GM19239 (cell line): Measurements from ENCODE around the gene COL4A6.

ENCODE experiments used
- DNase-seq: peaks from one replicate; pipeline ENCODE4 v3.0.0; 2011; ENCODE audit warnings: low spot score; ENCODE audit not compliant: insufficient read length
- FAIRE-seq: peaks from 2 replicates; lab custom pipeline; 2011; peaks lifted over from hg19 to GRCh38; lab: Jason Lieb, UNC

The COL4A6 gene

GRCh38 chrX:108292053-108292452 lies 146.2 kb downstream of the COL4A6 start:
- FAIRE-seq (no peak), DNase-seq (no peak)

- DNase-seq (no peak), FAIRE-seq (no peak)
Observed at GRCh38 chrX:108285918-108286317, 152.3 kb downstream of the COL4A6 start.

- peak; percentile 77 for FAIRE-seq
- no peak for DNase-seq
Observed at GRCh38 chrX:108285356-108285755, 152.9 kb downstream of the COL4A6 start.

GRCh38 chrX:108275732-108276131 lies 162.5 kb downstream of the COL4A6 start:
- DNase-seq: no peak
- FAIRE-seq: peak; percentile 73

GRCh38 chrX:108271397-108271787 lies 166.8 kb downstream of the COL4A6 start:
- peak; percentile 77 for FAIRE-seq
- no peak for DNase-seq

- peak; percentile 57 for FAIRE-seq
- DNase-seq: no peak
Observed at GRCh38 chrX:108270739-108271396, 167.4 kb downstream of the COL4A6 start.

GRCh38 chrX:108270280-108270679 lies 167.9 kb downstream of the COL4A6 start:
- DNase-seq: no peak

GRCh38 chrX:108268434-108269080 lies 169.7 kb downstream of the COL4A6 start:
- FAIRE-seq: peak; percentile 71

More at GRCh38 chrX:108270280-108270679, 167.9 kb downstream of the COL4A6 start:
- FAIRE-seq: no peak

GRCh38 chrX:108267557-108267956 lies 170.7 kb downstream of the COL4A6 start:
- DNase-seq (no peak), FAIRE-seq (no peak)

More at GRCh38 chrX:108268434-108269080, 169.7 kb downstream of the COL4A6 start:
- DNase-seq: no peak

- DNase-seq (no peak), FAIRE-seq (no peak)
Observed at GRCh38 chrX:108264376-108264775, 173.8 kb downstream of the COL4A6 start.

GRCh38 chrX:108261549-108262203 lies 176.5 kb downstream of the COL4A6 start:
- DNase-seq (no peak), FAIRE-seq (no peak)

GRCh38 chrX:108257556-108257955 lies 180.7 kb downstream of the COL4A6 start:
- FAIRE-seq (no peak), DNase-seq (no peak)

- no peak for FAIRE-seq
- DNase-seq: no peak
Observed at GRCh38 chrX:108254636-108255035, 183.6 kb downstream of the COL4A6 start.

- FAIRE-seq: no peak
- no peak for DNase-seq
Observed at GRCh38 chrX:108250654-108251579, 187.3 kb downstream of the COL4A6 start.

- no peak for DNase-seq
- FAIRE-seq: no peak
Observed at GRCh38 chrX:108246304-108246954, 191.8 kb downstream of the COL4A6 start.

GRCh38 chrX:108245462-108245861 lies 192.8 kb downstream of the COL4A6 start:
- no peak for FAIRE-seq
- DNase-seq: no peak

- FAIRE-seq: no peak
- DNase-seq: no peak
Observed at GRCh38 chrX:108235986-108236385, 202.2 kb downstream of the COL4A6 start.

- no peak for DNase-seq
- FAIRE-seq: no peak
Observed at GRCh38 chrX:108230574-108230973, 207.6 kb downstream of the COL4A6 start.

GRCh38 chrX:108224727-108225621 lies 213.2 kb downstream of the COL4A6 start:
- DNase-seq (no peak), FAIRE-seq (peak; percentile 97)
